Loucy (cell line): ENCODE measurements around the gene MYO1E.

ENCODE experiments used
- EZH2phosphoT487 ChIP-seq: fragments of 200-600 bp; IDR thresholded peaks from 2 replicates; pipeline ENCODE4 v1.6.1; 2018; ENCODE audit warnings: antibody characterized with exemption, mild to moderate bottlenecking, moderate library complexity, borderline replicate concordance
- TF ChIP-seq, protein P1 (sequence below): fragments of 200-600 bp; sonication (generic); conservative IDR thresholded peaks from 2 replicates; pipeline ENCODE4 v1.5.1; 2014; ENCODE audit warnings: mild to moderate bottlenecking, antibody characterized with exemption, low read length

DNA sequence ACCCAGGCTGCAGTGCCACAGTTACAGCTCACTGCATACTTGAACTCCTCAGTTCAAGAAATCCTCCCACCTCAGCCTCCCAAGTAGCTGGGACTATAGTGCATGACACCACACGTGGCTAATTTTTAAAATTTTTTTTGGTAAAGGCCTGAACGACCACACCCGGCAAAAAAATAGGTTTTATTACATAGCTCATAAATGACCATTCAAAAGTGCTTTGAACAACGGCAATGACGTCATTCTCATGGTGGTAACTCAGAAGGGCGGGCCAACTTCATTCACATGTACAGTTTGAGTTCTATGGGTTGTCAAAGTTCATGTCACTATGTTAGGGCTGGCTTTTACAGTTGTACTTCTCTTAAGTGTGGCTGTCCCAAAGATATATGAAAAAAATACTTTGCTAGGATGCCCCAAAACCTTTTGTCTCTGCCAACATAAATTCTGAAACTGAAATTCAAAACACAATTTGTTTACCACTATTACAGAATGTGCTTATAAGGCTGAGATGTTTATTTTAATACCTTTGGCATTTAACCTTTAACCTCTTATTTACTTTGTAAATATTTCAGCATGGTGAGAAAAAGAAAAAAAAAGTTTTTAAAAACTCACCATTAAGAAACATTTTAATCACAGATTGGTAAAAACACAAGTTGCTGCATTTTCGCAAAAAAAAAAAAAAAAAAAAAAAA is 6.2 kb downstream of the MYO1E start:
- TF ChIP-seq, protein P1, sequence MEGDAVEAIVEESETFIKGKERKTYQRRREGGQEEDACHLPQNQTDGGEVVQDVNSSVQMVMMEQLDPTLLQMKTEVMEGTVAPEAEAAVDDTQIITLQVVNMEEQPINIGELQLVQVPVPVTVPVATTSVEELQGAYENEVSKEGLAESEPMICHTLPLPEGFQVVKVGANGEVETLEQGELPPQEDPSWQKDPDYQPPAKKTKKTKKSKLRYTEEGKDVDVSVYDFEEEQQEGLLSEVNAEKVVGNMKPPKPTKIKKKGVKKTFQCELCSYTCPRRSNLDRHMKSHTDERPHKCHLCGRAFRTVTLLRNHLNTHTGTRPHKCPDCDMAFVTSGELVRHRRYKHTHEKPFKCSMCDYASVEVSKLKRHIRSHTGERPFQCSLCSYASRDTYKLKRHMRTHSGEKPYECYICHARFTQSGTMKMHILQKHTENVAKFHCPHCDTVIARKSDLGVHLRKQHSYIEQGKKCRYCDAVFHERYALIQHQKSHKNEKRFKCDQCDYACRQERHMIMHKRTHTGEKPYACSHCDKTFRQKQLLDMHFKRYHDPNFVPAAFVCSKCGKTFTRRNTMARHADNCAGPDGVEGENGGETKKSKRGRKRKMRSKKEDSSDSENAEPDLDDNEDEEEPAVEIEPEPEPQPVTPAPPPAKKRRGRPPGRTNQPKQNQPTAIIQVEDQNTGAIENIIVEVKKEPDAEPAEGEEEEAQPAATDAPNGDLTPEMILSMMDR: no peak
- TF ChIP-seq EZH2phosphoT487: no peak
